ENCODE results near the gene PGGHG. TPM values are rescaled to one million over a fixed set of nuclear protein-coding genes. Genes with fewer than 3 reads are reported as not detected.

PGGHG gene
- total and polyA plus RNA-seq, 2 of the 13 experiments (the other 11 are each of a cell fraction or from before 2014, with no cell fraction given): 5.9 to 14.8 TPM

GRCh38 chr11:326842-327580, 38.1 kb downstream of the PGGHG start (continued):
- TF ChIP-seq KDM2A (CRISPR knock-in tag; IDR thresholded peaks at IDR 0.05; ENCODE audit: borderline replicate concordance, low read depth): peak; percentile 23; the same call in 1 of the 2 replicates
- TF ChIP-seq ZNF292 (CRISPR knock-in tag; IDR thresholded peaks at IDR 0.05; ENCODE audit: borderline replicate concordance, low read depth): no peak
- peak; percentile 28; the same call in 1 of the 2 replicates for TF ChIP-seq MAX (IDR thresholded peaks at IDR 0.05)
- 0 out of 2 replicates have a peak, but pooled peaks have one; percentile 0 for TF ChIP-seq ZNF337 (CRISPR knock-in tag; IDR thresholded peaks at IDR 0.05; ENCODE audit: borderline replicate concordance, low read depth)
- no peak; the same call in 1 of the 2 replicates for TF ChIP-seq ZNF768 (CRISPR knock-in tag; IDR thresholded peaks at IDR 0.05)
- TF ChIP-seq SIX1 (CRISPR knock-in tag; IDR thresholded peaks at IDR 0.05; ENCODE audit: borderline replicate concordance): no peak
- TF ChIP-seq ZMYM4 (CRISPR knock-in tag; IDR thresholded peaks at IDR 0.05): peak; percentile 4; the same call in 1 of the 2 replicates
- no peak for TF ChIP-seq ZNF552 (CRISPR knock-in tag; IDR thresholded peaks at IDR 0.05; ENCODE audit: borderline replicate concordance)
- peak; percentile 72 for TF ChIP-seq ATF2 (CRISPR knock-in tag; IDR thresholded peaks at IDR 0.05)

GRCh38 chr11:327581-327923, 38.6 kb downstream of the PGGHG start:
- no peak overlapping the region for H2AFZ ChIP-seq (ENCODE audit: low read length)
- DNase-seq (ENCODE audit: low spot score) (no peak), FAIRE-seq (no peak), ATAC-seq (no peak)
- 87% methylated on average over 3 of the region's 3 CpGs for WGBS (ENCODE audit: low lambda C conversion rate)
- H3K79me2 ChIP-seq (ENCODE audit: insufficient read depth, low read length): no peaks in the 10 kb centered on the region
- H3K27me3 ChIP-seq (ENCODE audit: control insufficient read depth in 1 of 2, insufficient read depth in 2 of 2, low read length in 2 of 2): no peaks in the 10 kb centered on the region
- peak overlapping the region; percentile 90 for H3K4me2 ChIP-seq (ENCODE audit: low read depth, low read length)
- POLR2A ChIA-PET: interaction anchor here (0.5 to 6.1 kb wide), 5 partner anchors 9 to 27 kb away, joined by 3 to 85 read pairs (median 3); partner anchors contain the start of gene IFITM1
- no peaks in the 10 kb centered on the region for H3K9me3 ChIP-seq (ENCODE audit: low read length)
- no peaks in the 10 kb centered on the region for H4K20me1 ChIP-seq (ENCODE audit: insufficient read depth, low read length)
- peak overlapping the region; percentile 69; the same call in 1 of the 2 replicates for H3K9ac ChIP-seq (ENCODE audit: insufficient read depth, low read depth, low read length)
- peak overlapping the region; percentile 49 for H3K27ac ChIP-seq (ENCODE audit: extremely low read length, insufficient read depth, low read length)
- CTCF ChIA-PET (ENCODE audit: low intra/inter-chr PET ratio, low total read pairs): no interaction called here
- in situ Hi-C loops (cut with HindIII; ENCODE audit: extremely low pct_ligation_motif_present, low pct_unique_long_range_greater_than_20kb): no loop called here
- H3K4me1 ChIP-seq (ENCODE audit: insufficient read depth, low read length): peaks cover 64% of the 10 kb centered on the region
- H3K4me3 ChIP-seq (replicated peaks in 1 of 3; ENCODE audit: insufficient read depth in 1 of 3, low read depth in 2 of 3, low read length in 3 of 3): peak overlapping the region in 1 of 3 experiments; percentile 64; a peak in 2 of 6 replicates
- intact Hi-C loops (cut with micrococcal nuclease; ENCODE audit: unreplicated experiment): no loop called here
- no TSS peak for BruUV-seq (replicated peaks)
- no peaks in the 10 kb centered on the region for H3K36me3 ChIP-seq (replicated peaks in 1 of 2; ENCODE audit: control insufficient read depth in 1 of 2, insufficient read depth in 2 of 2, low read length in 2 of 2)
- TF ChIP-seq NCOA2 (CRISPR knock-in tag; IDR thresholded peaks at IDR 0.05) (no peak), CSRNP1 (CRISPR knock-in tag; IDR thresholded peaks at IDR 0.05) (no peak), GZF1 (CRISPR knock-in tag; IDR thresholded peaks at IDR 0.05) (no peak), SRSF1 (optimal IDR thresholded peaks at IDR 0.05; ENCODE audit: low read depth, low read length) (peak; percentile 41), ZNF513 (CRISPR knock-in tag; conservative IDR thresholded peaks at IDR 0.05) (no peak), KDM5A (IDR thresholded peaks at IDR 0.05; ENCODE audit: borderline replicate concordance, low read length) (no peak), PLSCR1 (CRISPR knock-in tag; IDR thresholded peaks at IDR 0.05; ENCODE audit: borderline replicate concordance) (no peak)
